GM23338 (cell line): ENCODE data around the gene FHIT. TPM values are rescaled to one million over a fixed set of nuclear protein-coding genes. Genes with fewer than 3 reads are reported as not detected.

ENCODE experiments used
- ATAC-seq: fragments of 200-7000 bp; cut with Tn5 transposase; 3 replicates; pipeline ENCODE4 v1.9.1; 2020
- DNase-seq: peaks from one replicate; pipeline ENCODE4 v3.0.0-alpha.2; 2015; ENCODE audit warnings: low spot score
- H2AFZ ChIP-seq: fragments of 200-600 bp; sonication (generic); 2 replicates; pipeline ENCODE4 v1.8.0; 2016; ENCODE audit warnings: antibody characterized with exemption, mild to moderate bottlenecking, moderate library complexity
- H3F3A ChIP-seq: fragments of 200-600 bp; sonication (generic); replicated peaks from 2 replicates; pipeline ENCODE4 v1.8.0; 2017; ENCODE audit warnings: antibody characterized with exemption, mixed run types, low read depth
- H3K27ac ChIP-seq: fragments of 200-600 bp; sonication (generic); 2 replicates; pipeline ENCODE4 v1.6.1; 2016; ENCODE audit warnings: low read depth
- H3K27me3 ChIP-seq: fragments of 200-600 bp; sonication (generic); 2 replicates; pipeline ENCODE4 v1.8.0; 2016; ENCODE audit warnings: mild to moderate bottlenecking, mixed run types, moderate library complexity; ENCODE audit not compliant: insufficient read depth
- H3K36me3 ChIP-seq: fragments of 200-600 bp; sonication (generic); 2 replicates; pipeline ENCODE4 v1.8.0; 2016; ENCODE audit warnings: mild to moderate bottlenecking; ENCODE audit not compliant: insufficient read depth
- H3K4me1 ChIP-seq: fragments of 200-600 bp; sonication (generic); 2 replicates; pipeline ENCODE4 v1.8.0; 2016; ENCODE audit warnings: mild to moderate bottlenecking, moderate library complexity; ENCODE audit not compliant: insufficient read depth
- H3K4me2 ChIP-seq: fragments of 200-600 bp; sonication (generic); 2 replicates; pipeline ENCODE4 v1.7.1; 2017; ENCODE audit warnings: mixed run types
- H3K4me3 ChIP-seq: fragments of 200-600 bp; sonication (generic); 2 replicates; pipeline ENCODE4 v1.6.1; 2016; ENCODE audit warnings: mixed run types
- H3K79me2 ChIP-seq: fragments of 200-600 bp; sonication (generic); replicated peaks from 2 replicates; pipeline ENCODE4 v1.8.0; 2017; ENCODE audit warnings: mild to moderate bottlenecking; ENCODE audit not compliant: insufficient read depth
- H3K9me2 ChIP-seq: fragments of 200-600 bp; sonication (generic); 2 replicates; pipeline ENCODE4 v1.8.0; 2017; ENCODE audit not compliant: insufficient read depth
- H4K20me1 ChIP-seq: fragments of 200-600 bp; sonication (generic); replicated peaks from 2 replicates; pipeline ENCODE4 v1.8.0; 2017; ENCODE audit warnings: mild to moderate bottlenecking; ENCODE audit not compliant: insufficient read depth
- H3K27ac Mint-ChIP-seq: 2 replicates; pipeline ENCODE4 v1.8.0; 2020; ENCODE audit warnings: inconsistent platforms, mild to moderate bottlenecking, moderate library complexity, mixed read lengths
- H3K27me3 Mint-ChIP-seq: 3 replicates; pipeline ENCODE4 v1.8.0; 2022; ENCODE audit warnings: low read depth, mild to moderate bottlenecking, moderate library complexity, mixed read lengths, inconsistent platforms; ENCODE audit not compliant: insufficient read depth, poor library complexity
- H3K36me3 Mint-ChIP-seq: 3 replicates; pipeline ENCODE4 v1.8.0; 2021; ENCODE audit warnings: low read depth, mild to moderate bottlenecking, inconsistent platforms, moderate library complexity, mixed read lengths
- H3K4me1 Mint-ChIP-seq: 3 replicates; pipeline ENCODE4 v1.8.0; 2020; ENCODE audit warnings: mild to moderate bottlenecking, inconsistent platforms, mixed read lengths
- H3K4me3 Mint-ChIP-seq: 3 replicates; pipeline ENCODE4 v1.8.0; 2021; ENCODE audit warnings: moderate library complexity, mild to moderate bottlenecking, inconsistent platforms, mixed read lengths
- H3K9me3 Mint-ChIP-seq: 3 replicates; pipeline ENCODE4 v1.8.0; 2020; ENCODE audit warnings: moderate library complexity, mild to moderate bottlenecking, inconsistent platforms, mixed read lengths
- CREB1 ChIP-seq: fragments of 250-450 bp; sonication (Bioruptor Pico); IDR thresholded peaks from 2 replicates; pipeline ENCODE4 v1.5.0; 2020; ENCODE audit warnings: low read depth, mild to moderate bottlenecking, moderate library complexity
- EZH2 ChIP-seq: fragments of 200-600 bp; sonication (generic); IDR thresholded peaks from one replicate; pipeline ENCODE4 v1.8.0; 2017; ENCODE audit warnings: antibody characterized with exemption, mild to moderate bottlenecking, low read depth; ENCODE audit not compliant: unreplicated experiment
- EZH2phosphoT487 ChIP-seq: fragments of 200-600 bp; sonication (generic); IDR thresholded peaks from one replicate; pipeline ENCODE4 v1.8.1; 2018; ENCODE audit warnings: antibody characterized with exemption; ENCODE audit not compliant: unreplicated experiment
- JUNB ChIP-seq: IDR thresholded peaks from one replicate; pipeline ENCODE4 v1.6.1; 2016; ENCODE audit warnings: antibody characterized with exemption; ENCODE audit not compliant: unreplicated experiment
- NANOG ChIP-seq: IDR thresholded peaks from 2 replicates; pipeline ENCODE4 v1.6.1; 2016; ENCODE audit warnings: antibody characterized with exemption, borderline replicate concordance
- POLR2AphosphoS5 ChIP-seq: IDR thresholded peaks from 2 replicates; pipeline ENCODE4 v1.6.1; 2016; ENCODE audit warnings: antibody characterized with exemption, low read depth
- STAT1 ChIP-seq: IDR thresholded peaks from one replicate; pipeline ENCODE4 v1.6.1; 2016; ENCODE audit warnings: antibody characterized with exemption; ENCODE audit not compliant: unreplicated experiment
- ZNF114 ChIP-seq: fragments of 250-450 bp; sonication (Bioruptor Pico); IDR thresholded peaks from 2 replicates; pipeline ENCODE4 v1.5.0; 2020; ENCODE audit warnings: mild to moderate bottlenecking, moderate library complexity
- ZNF331 ChIP-seq: fragments of 250-450 bp; sonication (Bioruptor Pico); IDR thresholded peaks from 2 replicates; pipeline ENCODE4 v1.5.0; 2020; ENCODE audit warnings: low read depth, mild to moderate bottlenecking, moderate library complexity
- polyA plus RNA-seq: library from polyadenylated mRNA; unstranded; fragments of >200 nt; fragmentation: Nextera tagmentation; extraction: Ambion mirVana; gene quantifications from 2 replicates; pipeline ENCODE4 v1.2.1, GENCODE V29; 2016
- total RNA-seq: library from RNA; depleted of rRNA; stranded (reverse); fragments of >200 nt; shearing (Covaris generic); gene quantifications from 2 replicates; pipeline ENCODE4 v1.2.3, GENCODE V29; 2014
- TF ChIP-seq, protein P1 (sequence below): fragments of 250-450 bp; sonication (Bioruptor Pico); IDR thresholded peaks from 2 replicates; pipeline ENCODE4 v1.5.0; 2020; ENCODE audit warnings: mild to moderate bottlenecking, moderate library complexity
- TF ChIP-seq, protein P2 (sequence below): IDR thresholded peaks from 2 replicates; pipeline ENCODE4 v1.6.1; 2016; ENCODE audit warnings: antibody characterized with exemption
- TF ChIP-seq, protein P3 (sequence below), 2 experiments: fragments of 200-600 bp in 1 of 2; sonication (generic) in 1 of 2; conservative IDR thresholded peaks; 2 replicates each; pipeline versions ENCODE4 v1.5.1 to v1.6.1; 2016 to 2017; ENCODE audit warnings: antibody characterized with exemption in 2 of 2, low read depth in 2 of 2, mild to moderate bottlenecking in 2 of 2, moderate library complexity in 1 of 2
- TF ChIP-seq, protein P4 (sequence below): IDR thresholded peaks from one replicate; pipeline ENCODE4 v1.6.1; 2018; ENCODE audit warnings: antibody characterized with exemption; ENCODE audit not compliant: unreplicated experiment

Gene FHIT
- total and polyA plus RNA-seq, 2 experiments from 2014 or later, result 3.0 to 8.3 TPM

DNA sequence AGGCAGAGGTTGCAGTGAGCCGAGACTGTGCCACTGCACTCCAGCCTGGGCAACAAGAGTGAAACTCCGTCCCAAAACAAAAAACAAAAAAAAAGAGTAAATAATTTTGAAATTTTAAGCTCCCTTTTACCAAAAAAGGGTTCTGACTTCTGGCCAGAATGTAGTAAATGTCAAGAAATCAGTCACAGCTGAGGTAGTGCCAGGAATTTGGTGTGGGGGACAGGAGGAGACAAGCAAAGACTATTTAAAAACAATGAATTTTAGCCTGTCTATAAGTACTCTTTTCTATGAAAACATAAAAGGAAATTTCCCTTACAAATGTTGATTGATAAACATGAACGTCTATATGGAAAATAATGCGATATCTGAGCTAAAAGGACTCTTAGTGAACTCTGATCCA lies 363.7 kb downstream of the FHIT start (continued):
- TF ChIP-seq EZH2 (no peak), EZH2phosphoT487 (no peak), CREB1 (CRISPR knock-in tag) (no peak)

DNA sequence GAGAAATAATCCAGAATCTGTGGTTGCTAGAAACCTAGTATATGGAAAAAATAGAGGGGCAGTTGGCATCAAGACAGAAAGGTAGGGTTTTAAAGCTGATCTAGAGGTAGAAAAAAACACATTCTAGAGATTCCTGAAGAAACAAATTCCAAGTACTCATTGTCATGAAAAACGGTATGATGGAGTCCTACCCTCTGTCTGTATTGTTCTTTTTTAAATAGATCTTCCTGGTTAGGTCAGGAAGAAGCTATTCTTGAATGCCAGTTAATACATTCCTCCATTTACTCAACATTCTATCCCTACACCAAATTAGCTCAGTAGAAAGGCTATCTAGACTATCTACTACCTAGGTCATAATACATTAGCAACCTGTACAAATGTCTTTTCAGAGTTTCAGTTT lies 364.7 kb downstream of the FHIT start:
- Mint-ChIP-seq H3K9me3 (peaks cover 8% of the 10 kb centered on the region; the same call in 2 of the 3 replicates), H3K27me3 (no peaks in the 10 kb centered on the region), H3K4me3 (no peak overlapping the region), H3K36me3 (peaks cover 27% of the 10 kb centered on the region), H3K27ac (peak overlapping the region; percentile 61), H3K4me1 (peaks cover 20% of the 10 kb centered on the region; the same call in 2 of the 3 replicates)
- no peaks in the 10 kb centered on the region for H3F3A ChIP-seq
- no peaks in the 10 kb centered on the region for H3K36me3 ChIP-seq
- H2AFZ ChIP-seq, result no peak overlapping the region
- peaks cover 11% of the 10 kb centered on the region; the same call in 1 of the 2 replicates for H3K9me2 ChIP-seq
- H3K4me1 ChIP-seq, result no peaks in the 10 kb centered on the region; the same call in 1 of the 2 replicates
- H3K27me3 ChIP-seq, result no peaks in the 10 kb centered on the region
- H3K4me2 ChIP-seq, result no peak overlapping the region
- no peaks in the 10 kb centered on the region for H3K79me2 ChIP-seq
- DNase-seq (peak; percentile 68), ATAC-seq (peak; percentile 82)
- H4K20me1 ChIP-seq, result no peaks in the 10 kb centered on the region
- no peak overlapping the region for H3K4me3 ChIP-seq
- TF ChIP-seq, protein P1, sequence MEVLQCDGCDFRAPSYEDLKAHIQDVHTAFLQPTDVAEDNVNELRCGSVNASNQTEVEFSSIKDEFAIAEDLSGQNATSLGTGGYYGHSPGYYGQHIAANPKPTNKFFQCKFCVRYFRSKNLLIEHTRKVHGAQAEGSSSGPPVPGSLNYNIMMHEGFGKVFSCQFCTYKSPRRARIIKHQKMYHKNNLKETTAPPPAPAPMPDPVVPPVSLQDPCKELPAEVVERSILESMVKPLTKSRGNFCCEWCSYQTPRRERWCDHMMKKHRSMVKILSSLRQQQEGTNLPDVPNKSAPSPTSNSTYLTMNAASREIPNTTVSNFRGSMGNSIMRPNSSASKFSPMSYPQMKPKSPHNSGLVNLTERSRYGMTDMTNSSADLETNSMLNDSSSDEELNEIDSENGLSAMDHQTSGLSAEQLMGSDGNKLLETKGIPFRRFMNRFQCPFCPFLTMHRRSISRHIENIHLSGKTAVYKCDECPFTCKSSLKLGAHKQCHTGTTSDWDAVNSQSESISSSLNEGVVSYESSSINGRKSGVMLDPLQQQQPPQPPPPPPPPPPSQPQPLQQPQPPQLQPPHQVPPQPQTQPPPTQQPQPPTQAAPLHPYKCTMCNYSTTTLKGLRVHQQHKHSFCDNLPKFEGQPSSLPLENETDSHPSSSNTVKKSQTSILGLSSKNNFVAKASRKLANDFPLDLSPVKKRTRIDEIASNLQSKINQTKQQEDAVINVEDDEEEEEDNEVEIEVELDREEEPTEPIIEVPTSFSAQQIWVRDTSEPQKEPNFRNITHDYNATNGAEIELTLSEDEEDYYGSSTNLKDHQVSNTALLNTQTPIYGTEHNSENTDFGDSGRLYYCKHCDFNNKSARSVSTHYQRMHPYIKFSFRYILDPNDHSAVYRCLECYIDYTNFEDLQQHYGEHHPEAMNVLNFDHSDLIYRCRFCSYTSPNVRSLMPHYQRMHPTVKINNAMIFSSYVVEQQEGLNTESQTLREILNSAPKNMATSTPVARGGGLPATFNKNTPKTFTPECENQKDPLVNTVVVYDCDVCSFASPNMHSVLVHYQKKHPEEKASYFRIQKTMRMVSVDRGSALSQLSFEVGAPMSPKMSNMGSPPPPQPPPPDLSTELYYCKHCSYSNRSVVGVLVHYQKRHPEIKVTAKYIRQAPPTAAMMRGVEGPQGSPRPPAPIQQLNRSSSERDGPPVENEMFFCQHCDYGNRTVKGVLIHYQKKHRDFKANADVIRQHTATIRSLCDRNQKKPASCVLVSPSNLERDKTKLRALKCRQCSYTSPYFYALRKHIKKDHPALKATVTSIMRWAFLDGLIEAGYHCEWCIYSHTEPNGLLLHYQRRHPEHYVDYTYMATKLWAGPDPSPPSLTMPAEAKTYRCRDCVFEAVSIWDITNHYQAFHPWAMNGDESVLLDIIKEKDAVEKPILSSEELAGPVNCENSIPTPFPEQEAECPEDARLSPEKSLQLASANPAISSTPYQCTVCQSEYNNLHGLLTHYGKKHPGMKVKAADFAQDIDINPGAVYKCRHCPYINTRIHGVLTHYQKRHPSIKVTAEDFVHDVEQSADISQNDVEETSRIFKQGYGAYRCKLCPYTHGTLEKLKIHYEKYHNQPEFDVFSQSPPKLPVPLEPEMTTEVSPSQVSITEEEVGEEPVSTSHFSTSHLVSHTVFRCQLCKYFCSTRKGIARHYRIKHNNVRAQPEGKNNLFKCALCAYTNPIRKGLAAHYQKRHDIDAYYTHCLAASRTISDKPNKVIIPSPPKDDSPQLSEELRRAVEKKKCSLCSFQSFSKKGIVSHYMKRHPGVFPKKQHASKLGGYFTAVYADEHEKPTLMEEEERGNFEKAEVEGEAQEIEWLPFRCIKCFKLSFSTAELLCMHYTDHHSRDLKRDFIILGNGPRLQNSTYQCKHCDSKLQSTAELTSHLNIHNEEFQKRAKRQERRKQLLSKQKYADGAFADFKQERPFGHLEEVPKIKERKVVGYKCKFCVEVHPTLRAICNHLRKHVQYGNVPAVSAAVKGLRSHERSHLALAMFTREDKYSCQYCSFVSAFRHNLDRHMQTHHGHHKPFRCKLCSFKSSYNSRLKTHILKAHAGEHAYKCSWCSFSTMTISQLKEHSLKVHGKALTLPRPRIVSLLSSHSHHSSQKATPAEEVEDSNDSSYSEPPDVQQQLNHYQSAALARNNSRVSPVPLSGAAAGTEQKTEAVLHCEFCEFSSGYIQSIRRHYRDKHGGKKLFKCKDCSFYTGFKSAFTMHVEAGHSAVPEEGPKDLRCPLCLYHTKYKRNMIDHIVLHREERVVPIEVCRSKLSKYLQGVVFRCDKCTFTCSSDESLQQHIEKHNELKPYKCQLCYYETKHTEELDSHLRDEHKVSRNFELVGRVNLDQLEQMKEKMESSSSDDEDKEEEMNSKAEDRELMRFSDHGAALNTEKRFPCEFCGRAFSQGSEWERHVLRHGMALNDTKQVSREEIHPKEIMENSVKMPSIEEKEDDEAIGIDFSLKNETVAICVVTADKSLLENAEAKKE (CRISPR knock-in tag), result no peak
- no peak for TF ChIP-seq CREB1 (CRISPR knock-in tag)
- no peak for TF ChIP-seq JUNB
- TF ChIP-seq EZH2phosphoT487, result no peak
- no peak for TF ChIP-seq ZNF331 (CRISPR knock-in tag)
- no peak for TF ChIP-seq POLR2AphosphoS5
- no peak; the same call in 1 of the 2 replicates for TF ChIP-seq NANOG
- no peak for TF ChIP-seq ZNF114 (CRISPR knock-in tag)
- TF ChIP-seq, protein P2, sequence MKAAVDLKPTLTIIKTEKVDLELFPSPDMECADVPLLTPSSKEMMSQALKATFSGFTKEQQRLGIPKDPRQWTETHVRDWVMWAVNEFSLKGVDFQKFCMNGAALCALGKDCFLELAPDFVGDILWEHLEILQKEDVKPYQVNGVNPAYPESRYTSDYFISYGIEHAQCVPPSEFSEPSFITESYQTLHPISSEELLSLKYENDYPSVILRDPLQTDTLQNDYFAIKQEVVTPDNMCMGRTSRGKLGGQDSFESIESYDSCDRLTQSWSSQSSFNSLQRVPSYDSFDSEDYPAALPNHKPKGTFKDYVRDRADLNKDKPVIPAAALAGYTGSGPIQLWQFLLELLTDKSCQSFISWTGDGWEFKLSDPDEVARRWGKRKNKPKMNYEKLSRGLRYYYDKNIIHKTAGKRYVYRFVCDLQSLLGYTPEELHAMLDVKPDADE, result no peak
- TF ChIP-seq, protein P3, sequence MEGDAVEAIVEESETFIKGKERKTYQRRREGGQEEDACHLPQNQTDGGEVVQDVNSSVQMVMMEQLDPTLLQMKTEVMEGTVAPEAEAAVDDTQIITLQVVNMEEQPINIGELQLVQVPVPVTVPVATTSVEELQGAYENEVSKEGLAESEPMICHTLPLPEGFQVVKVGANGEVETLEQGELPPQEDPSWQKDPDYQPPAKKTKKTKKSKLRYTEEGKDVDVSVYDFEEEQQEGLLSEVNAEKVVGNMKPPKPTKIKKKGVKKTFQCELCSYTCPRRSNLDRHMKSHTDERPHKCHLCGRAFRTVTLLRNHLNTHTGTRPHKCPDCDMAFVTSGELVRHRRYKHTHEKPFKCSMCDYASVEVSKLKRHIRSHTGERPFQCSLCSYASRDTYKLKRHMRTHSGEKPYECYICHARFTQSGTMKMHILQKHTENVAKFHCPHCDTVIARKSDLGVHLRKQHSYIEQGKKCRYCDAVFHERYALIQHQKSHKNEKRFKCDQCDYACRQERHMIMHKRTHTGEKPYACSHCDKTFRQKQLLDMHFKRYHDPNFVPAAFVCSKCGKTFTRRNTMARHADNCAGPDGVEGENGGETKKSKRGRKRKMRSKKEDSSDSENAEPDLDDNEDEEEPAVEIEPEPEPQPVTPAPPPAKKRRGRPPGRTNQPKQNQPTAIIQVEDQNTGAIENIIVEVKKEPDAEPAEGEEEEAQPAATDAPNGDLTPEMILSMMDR (conservative IDR thresholded peaks at IDR 0.05; ENCODE audit: low read depth in 2 of 2), result no peak
- TF ChIP-seq, protein P4, sequence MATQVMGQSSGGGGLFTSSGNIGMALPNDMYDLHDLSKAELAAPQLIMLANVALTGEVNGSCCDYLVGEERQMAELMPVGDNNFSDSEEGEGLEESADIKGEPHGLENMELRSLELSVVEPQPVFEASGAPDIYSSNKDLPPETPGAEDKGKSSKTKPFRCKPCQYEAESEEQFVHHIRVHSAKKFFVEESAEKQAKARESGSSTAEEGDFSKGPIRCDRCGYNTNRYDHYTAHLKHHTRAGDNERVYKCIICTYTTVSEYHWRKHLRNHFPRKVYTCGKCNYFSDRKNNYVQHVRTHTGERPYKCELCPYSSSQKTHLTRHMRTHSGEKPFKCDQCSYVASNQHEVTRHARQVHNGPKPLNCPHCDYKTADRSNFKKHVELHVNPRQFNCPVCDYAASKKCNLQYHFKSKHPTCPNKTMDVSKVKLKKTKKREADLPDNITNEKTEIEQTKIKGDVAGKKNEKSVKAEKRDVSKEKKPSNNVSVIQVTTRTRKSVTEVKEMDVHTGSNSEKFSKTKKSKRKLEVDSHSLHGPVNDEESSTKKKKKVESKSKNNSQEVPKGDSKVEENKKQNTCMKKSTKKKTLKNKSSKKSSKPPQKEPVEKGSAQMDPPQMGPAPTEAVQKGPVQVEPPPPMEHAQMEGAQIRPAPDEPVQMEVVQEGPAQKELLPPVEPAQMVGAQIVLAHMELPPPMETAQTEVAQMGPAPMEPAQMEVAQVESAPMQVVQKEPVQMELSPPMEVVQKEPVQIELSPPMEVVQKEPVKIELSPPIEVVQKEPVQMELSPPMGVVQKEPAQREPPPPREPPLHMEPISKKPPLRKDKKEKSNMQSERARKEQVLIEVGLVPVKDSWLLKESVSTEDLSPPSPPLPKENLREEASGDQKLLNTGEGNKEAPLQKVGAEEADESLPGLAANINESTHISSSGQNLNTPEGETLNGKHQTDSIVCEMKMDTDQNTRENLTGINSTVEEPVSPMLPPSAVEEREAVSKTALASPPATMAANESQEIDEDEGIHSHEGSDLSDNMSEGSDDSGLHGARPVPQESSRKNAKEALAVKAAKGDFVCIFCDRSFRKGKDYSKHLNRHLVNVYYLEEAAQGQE, result no peak
- TF ChIP-seq EZH2, result no peak
- TF ChIP-seq STAT1, result no peak
- peak overlapping the region; percentile 79 for H3K27ac ChIP-seq
